Activated CD4-positive, alpha-beta T cell treated with anti-CD3 and anti-CD28 coated beads for 1 hour (primary cell): ENCODE measurements around the gene SYT9.

ENCODE experiments used
- DNase-seq: peaks from one replicate; pipeline ENCODE4 v3.0.0-alpha.2; 2020

The SYT9 gene

GRCh38 chr11:7485186-7486097, 233.7 kb downstream of the SYT9 start, which contains the start of gene OLFML1:
OLFML1 (plus strand) TSS chr11:7485506; CDS start chr11:7485876, 370 bp downstream.
- no peak for DNase-seq

GRCh38 chr11:7486098-7486780, 234.5 kb downstream of the SYT9 start:
- DNase-seq: no peak

GRCh38 chr11:7486781-7487140, 235.1 kb downstream of the SYT9 start:
- DNase-seq: no peak

- DNase-seq: no peak
Measured at GRCh38 chr11:7487360-7487759, 235.7 kb downstream of the SYT9 start.

- DNase-seq: no peak
Measured at GRCh38 chr11:7488681-7489080, 237.0 kb downstream of the SYT9 start.

GRCh38 chr11:7489376-7489775, 237.7 kb downstream of the SYT9 start:
- no peak for DNase-seq

- DNase-seq: no peak
Measured at GRCh38 chr11:7490054-7490453, 238.3 kb downstream of the SYT9 start.

GRCh38 chr11:7490535-7490934, 238.8 kb downstream of the SYT9 start:
- no peak for DNase-seq

GRCh38 chr11:7492253-7492652, 240.5 kb downstream of the SYT9 start:
- no peak for DNase-seq

- DNase-seq: no peak
Measured at GRCh38 chr11:7493670-7494069, 242.0 kb downstream of the SYT9 start.

- DNase-seq: no peak
Measured at GRCh38 chr11:7494086-7494745, 242.5 kb downstream of the SYT9 start.

GRCh38 chr11:7495882-7496551, 244.3 kb downstream of the SYT9 start:
- no peak for DNase-seq

GRCh38 chr11:7498193-7498592, 246.5 kb downstream of the SYT9 start:
- no peak for DNase-seq

GRCh38 chr11:7499081-7499480, 247.4 kb downstream of the SYT9 start:
- no peak for DNase-seq

- no peak for DNase-seq
Measured at GRCh38 chr11:7500251-7500650, 248.5 kb downstream of the SYT9 start.

GRCh38 chr11:7501251-7501650, 249.5 kb downstream of the SYT9 start:
- no peak for DNase-seq

- no peak for DNase-seq
Measured at GRCh38 chr11:7501894-7502293, 250.2 kb downstream of the SYT9 start.

GRCh38 chr11:7506243-7506642, 254.5 kb downstream of the SYT9 start:
- no peak for DNase-seq

GRCh38 chr11:7508087-7508486, 256.4 kb downstream of the SYT9 start:
- no peak for DNase-seq

- no peak for DNase-seq
Measured at GRCh38 chr11:7509966-7510365, 258.3 kb downstream of the SYT9 start.

- no peak for DNase-seq
Measured at GRCh38 chr11:7511401-7511800, 259.7 kb downstream of the SYT9 start.

- DNase-seq: no peak
Measured at GRCh38 chr11:7512525-7513233, 261.0 kb downstream of the SYT9 start.
